DMS53 treated with DMSO at 0.1 percent for 48 hours (cell line): ENCODE results near the gene KCTD17.

Experiments used
- DNase-seq: peaks from one replicate; lab custom pipeline; 2025; ENCODE audit not compliant: unreplicated experiment; lab: John Stamatoyannopoulos, UW

The KCTD17 gene

GRCh38 chr22:37100589-37101127 lies 49.1 kb downstream of the KCTD17 start:
- no peak for DNase-seq

- DNase-seq: no peak
These were observed 49.9 kb downstream of the KCTD17 start for GRCh38 chr22:37101311-37102066.

- DNase-seq: no peak
These were observed 51.6 kb downstream of the KCTD17 start for GRCh38 chr22:37103151-37103550.

- DNase-seq: no peak
These were observed 52.3 kb downstream of the KCTD17 start for GRCh38 chr22:37103656-37104452.

- no peak for DNase-seq
These were observed 53.6 kb downstream of the KCTD17 start for GRCh38 chr22:37105154-37105553.

GRCh38 chr22:37105990-37106389 lies 54.4 kb downstream of the KCTD17 start:
- no peak for DNase-seq

- no peak for DNase-seq
These were observed 56.5 kb downstream of the KCTD17 start for GRCh38 chr22:37107816-37108621.

GRCh38 chr22:37109242-37109917 lies 57.8 kb downstream of the KCTD17 start, which contains the start of gene TMPRSS6:
Gene TMPRSS6 (minus strand): TSS chr22:37109713. CDS start chr22:37103417, 6,296 bp downstream.
- DNase-seq: no peak

- DNase-seq: no peak
These were observed 59.7 kb downstream of the KCTD17 start for GRCh38 chr22:37111156-37111717.

- DNase-seq: no peak
These were observed 60.7 kb downstream of the KCTD17 start for GRCh38 chr22:37112084-37112728.
